CMK (cell line): Measurements from ENCODE around the gene SPAG9.
"Not testable (repeated sequence)": the region's sequence is repeated elsewhere in the genome, so short reads cannot be mapped to it uniquely, and the experiment has no call there.

ENCODE experiments used
- DNase-seq: peaks from one replicate; pipeline ENCODE4 v3.0.0-alpha.2; 2010; ENCODE audit warnings: low read depth

SPAG9 gene

GRCh38 chr17:50953831-50954601 is 166.7 kb downstream of the SPAG9 start:
- DNase-seq, result no peak

- no peak for DNase-seq
These were observed 167.2 kb downstream of the SPAG9 start for GRCh38 chr17:50953518-50953830.

DNA sequence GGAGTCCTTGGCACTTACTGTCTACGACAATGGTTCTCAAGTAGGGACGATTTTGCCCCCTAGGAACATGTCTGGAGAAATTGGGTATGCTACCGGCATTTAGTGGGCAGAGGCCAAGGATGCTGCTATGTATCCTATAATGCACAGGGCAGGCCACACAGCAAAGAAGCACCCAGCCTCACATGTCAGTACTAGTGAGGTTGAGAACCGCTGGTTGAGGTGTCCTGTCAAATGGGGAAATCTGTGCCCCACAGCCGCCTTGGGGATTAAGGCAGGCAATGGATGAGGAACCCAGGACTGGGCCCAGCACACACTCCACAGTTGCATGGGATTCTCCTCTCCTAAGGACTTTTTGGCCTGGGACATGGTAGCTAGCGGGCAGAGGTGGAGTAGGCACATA is 167.8 kb downstream of the SPAG9 start:
- DNase-seq, result no peak

GRCh38 chr17:50952013-50952412 is 168.7 kb downstream of the SPAG9 start:
- no peak for DNase-seq

DNA sequence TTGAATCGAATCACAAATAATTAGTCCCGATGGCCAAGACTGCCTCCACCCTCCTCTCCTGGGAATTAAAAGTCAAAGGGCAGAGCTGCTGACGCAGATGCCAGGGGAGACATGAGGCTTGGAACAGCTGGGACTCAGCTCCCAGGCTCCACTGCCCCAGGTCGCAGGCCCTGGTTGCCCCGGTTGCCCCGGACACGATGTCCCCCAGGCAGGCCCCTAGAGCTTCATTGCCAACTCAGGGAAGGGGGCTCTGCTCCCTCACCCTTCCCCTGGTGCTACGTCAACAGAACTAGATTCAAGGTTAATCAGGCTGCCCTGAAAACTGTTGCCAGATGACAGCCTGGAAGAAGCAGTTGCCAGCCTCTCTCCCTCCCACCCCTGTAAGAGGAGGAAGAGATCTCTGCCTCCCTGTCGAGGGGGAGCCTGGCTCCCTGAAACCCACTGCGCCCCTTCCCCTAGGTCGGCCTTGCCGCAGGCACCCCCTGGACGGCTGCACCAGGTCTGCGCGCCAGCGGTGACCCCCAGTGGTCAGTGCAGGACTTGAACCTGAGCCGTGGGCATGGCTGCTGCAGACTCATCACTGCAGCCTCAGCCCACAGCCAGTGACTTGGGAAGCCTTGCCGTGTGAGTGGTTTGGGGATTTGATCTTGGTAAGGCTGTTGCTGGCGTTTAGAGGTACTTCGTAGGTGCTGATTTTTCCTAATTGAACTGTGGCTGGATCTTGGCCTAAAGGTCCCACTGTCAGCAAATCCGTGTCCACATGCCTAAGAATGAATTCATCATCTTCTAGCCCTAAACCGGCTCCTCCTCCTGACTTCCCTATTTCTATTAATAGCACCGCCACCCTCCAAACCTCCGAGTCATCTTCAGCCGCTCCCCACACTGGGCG is 170.4 kb downstream of the SPAG9 start:
- peak; percentile 46 for DNase-seq

- DNase-seq, result no peak
These were observed 171.3 kb downstream of the SPAG9 start for GRCh38 chr17:50949128-50949988.

DNA sequence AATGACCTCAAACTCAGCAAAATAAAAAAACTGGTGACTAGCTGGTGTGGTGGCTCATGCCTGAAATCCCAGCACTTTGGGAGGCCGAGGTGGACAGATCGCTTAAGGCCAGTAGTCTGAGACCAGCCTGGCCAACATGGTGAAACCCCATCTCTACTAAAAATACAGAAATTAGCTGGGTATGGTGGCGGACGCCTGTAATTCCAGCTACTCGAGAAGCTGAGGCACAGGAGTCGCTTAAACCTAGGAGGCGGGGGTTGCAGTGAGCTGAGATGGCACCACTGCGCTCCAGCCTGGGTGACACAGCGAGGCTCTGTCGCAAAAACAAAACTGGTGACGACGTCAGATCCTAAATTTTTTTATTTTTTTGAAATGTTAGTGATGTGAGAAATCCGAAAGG is 172.0 kb downstream of the SPAG9 start:
- DNase-seq, result no peak

DNA sequence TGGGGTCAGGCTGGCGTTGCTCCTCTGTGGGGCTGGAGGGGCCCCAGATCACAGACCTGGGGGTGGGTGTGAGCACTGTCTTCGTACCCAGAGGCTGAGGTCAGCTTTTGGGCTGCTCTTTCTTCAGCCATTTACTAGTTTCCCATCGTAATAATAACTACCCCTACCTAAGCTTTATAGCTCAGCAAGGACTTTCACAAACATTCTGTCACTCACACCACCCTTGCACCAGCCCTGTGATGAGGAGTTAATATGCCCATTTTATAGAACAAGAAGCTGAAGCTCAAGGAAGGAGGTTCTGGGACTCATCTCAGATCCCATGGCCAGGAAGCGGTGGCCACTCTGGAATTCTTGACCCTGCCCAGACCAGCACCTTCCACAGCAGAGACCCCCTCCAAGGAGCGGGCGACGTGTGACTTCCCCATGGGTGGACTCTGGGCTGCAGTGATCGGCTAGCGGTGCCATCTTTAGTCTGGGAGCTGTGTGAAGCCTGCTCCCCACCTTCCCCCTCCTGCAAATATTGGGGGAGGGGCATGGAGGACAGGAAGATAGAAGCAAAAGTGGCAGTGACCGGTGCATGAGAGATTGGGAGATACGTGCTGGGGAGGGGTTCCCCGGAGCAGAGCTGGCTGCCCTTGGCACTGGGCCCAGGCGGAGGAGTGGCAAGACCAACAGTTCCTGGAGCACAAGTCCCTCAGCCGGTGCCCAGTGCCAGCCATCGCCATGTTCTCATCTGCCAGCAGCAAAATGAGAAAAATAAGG is 172.7 kb downstream of the SPAG9 start:
- peak; percentile 70 for DNase-seq

DNA sequence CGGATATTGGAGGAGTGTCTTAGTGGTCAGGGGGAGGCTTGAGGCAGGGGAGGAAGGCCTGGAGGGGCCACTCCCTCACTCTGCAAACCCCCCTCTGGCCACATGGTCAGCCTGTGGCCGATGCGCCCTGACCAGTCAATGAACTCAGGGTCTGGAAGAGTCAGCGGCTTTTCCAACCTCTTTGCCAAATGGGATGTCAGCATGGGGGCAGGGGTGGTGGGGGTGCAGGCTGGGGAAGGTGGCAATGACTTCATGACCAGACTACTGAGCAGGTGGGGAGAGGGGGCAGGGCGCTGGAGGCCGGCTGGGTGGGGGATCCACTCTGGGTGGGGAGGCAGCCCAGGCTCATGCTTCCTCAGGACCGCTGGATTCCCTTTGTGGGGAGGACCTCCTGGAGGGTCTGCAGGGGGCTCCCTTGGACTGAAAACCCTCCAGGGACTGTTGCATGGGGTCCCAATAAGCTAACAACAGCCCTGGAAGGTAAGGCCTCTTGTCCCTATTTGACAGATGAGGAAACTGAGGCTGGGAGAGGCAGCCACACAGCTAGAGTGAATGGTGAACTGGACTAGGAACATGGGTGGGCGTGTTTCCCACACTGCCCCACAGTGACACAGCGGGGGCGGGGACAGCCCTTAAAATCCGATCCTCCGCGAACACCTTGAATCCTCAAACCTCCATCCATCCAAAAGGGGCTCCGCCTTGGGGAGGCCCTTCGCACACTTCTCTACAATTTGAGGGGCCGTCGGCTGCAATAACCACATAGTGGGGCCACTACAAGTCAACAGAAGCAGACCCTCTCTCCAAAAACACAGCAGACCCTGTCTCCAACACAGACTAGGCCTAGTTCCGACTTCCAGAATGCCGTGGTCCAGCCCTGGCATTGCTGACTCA is 173.5 kb downstream of the SPAG9 start:
- DNase-seq, result no peak

DNA sequence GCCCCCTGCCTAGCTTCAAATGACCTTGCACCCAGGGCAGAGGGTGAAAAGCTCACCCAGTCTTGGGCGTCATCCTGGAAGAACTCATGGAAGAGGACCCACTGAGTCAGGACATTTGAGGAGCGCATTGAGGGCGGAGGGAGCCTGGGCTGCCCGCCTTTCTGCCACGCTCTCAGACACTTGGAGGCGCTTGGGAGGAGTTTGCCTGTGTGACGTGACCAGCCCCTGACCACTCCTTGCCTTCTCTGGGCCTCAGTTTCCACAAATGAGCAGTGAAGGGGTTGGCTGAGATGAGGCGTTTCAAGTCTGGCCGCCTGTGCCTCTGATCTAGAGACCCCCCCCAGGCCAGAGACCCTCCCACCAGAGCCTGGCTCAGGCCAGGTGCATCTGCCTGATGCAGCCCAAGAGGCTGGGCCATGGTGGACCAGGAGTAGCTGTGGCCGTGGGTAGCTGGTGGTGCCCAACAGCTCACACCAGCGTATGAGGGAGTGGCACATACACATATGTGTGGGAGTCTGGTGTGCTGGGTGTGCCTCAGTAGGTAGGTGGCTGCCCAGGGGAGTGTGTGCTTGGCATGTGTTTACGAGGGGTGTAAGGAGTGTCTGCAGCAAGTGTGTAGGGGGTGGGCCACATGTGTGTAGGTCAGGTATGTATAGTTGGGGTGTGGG is 174.3 kb downstream of the SPAG9 start:
- DNase-seq, result no peak

DNA sequence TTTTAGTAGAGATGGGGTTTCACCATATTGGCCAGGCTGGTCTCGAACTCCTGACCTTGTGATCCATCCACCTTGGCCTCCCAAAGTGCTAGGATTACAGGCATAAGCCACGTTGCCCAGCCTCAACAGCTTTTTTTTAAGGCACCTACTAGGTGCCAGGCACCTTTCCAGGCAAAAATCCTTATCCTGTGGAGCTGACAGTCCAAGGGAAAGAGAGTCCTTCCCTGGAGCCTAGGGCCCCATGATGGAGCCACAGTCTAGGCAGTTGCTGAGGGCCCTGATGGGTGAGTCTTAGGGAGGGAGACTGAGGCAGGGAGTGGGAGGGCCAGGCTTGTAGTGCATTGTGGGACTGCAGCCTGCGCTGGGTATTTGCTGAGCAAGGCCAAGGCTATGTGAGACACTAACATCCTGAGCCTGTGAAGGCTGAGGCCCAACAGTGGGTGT is 174.9 kb downstream of the SPAG9 start:
- DNase-seq, result no peak

- DNase-seq, result no peak
These were observed 175.6 kb downstream of the SPAG9 start for GRCh38 chr17:50944902-50945720.

GRCh38 chr17:50944054-50944901 is 176.4 kb downstream of the SPAG9 start:
- DNase-seq, result peak; percentile 82

GRCh38 chr17:50943575-50943933 is 177.1 kb downstream of the SPAG9 start:
- DNase-seq, result no peak

- not testable (repeated sequence) for DNase-seq
These were observed 179.0 kb downstream of the SPAG9 start for GRCh38 chr17:50941676-50942048.

DNA sequence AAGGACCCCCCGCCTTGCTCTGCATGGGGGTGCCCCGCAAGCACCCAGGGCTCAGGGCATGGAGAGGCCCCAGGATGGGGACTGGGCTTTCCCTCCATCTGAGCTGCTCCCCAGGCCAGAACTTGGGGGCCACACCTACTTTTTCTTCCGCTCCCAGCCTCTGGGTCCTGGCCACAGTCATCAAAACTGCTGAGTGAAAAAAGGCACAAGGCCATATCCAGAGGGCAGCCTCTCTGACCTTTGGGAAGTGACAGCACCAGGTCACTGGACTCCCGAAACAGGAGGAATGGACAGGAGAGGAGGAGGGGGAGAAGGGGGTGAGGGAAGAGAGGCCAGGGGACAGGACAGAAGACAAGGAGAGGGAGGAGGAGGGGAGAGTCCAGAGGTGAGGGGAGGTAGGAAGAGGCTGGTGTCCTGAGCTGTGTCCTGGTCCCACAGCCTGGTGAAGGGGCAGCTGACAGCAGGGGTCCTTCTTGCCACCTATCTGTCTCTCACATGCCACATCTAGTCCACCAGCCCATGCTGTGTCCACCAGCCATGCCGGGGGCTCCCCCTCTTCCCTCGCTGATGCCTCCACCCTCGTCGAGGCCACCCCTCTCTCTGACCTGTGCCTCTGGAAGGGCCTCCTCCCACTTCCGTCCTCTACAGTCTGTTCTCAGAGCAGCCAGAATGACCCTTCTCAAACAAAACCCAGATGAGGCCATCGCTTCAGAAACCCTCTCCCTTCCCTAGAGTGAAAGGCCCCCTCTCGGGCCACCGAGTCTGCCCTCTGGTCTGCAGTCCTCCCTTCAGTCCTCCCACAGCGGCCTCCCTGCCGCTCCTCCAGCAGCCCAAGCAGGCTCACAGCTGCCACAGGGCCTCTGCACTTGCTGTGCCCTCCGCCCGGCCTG is 180.6 kb downstream of the SPAG9 start:
- DNase-seq, result no peak

GRCh38 chr17:50939542-50939794 is 181.2 kb downstream of the SPAG9 start:
- DNase-seq, result no peak
